OCI-LY3 (cell line): ENCODE measurements around the gene MCM7.

Experiments
- CTCF ChIP-seq: fragments of 200-600, 300-600 bp; sonication (generic); IDR thresholded peaks from 2 replicates; pipeline ENCODE4 v1.5.1; 2014; ENCODE audit warnings: antibody characterized with exemption, low read length, low read depth
- EZH2phosphoT487 ChIP-seq: fragments of 200-600 bp; shearing (Covaris generic); IDR thresholded peaks from 2 replicates; pipeline ENCODE4 v1.6.1; 2018; ENCODE audit warnings: antibody characterized with exemption, mixed run types, low read depth

DNA sequence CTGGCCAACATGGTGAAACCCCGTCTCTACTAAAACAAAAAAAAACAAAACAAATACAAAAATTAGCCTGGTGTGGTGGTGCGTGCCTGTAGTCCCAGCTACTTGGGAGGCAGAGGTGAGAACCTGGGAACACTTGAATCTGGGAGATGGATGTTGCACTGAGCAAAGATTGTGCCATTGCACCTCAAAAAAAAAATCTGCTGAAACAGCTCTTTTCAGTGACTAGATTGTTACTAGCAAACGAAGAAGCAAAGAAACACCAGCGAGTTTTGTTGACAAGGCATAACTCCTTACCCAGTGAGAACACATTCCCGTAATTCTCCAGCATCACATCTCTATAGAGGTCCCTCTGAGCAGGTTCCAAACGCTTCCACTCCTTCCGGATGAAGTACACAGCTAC, 26.4 kb downstream of the MCM7 start:
- TF ChIP-seq CTCF (no peak), EZH2phosphoT487 (no peak)
